ENCODE measurements around the gene MAP3K14.
"Not testable (repeated sequence)": the region's sequence is repeated elsewhere in the genome, so short reads cannot be mapped to it uniquely, and the experiment has no call there.

MAP3K14 gene

DNA sequence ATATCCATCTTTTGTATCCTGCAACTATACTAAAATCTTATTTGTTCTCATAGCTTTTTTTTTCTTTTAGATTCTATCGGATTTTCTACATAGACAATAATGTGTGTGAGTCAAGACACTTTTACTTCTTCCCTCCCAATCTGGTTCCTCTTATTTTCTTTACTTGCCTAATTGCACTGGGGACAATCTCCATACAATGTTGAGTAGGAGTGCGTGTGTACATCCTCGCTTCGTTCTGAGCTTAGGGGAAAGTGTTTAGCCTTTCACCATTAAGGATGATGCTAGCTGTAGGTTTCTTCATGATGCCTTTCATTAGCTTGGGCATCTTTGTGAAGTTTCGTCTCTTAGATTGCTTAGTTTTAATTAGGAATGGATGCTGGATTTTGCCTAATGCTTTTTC is 57.8 kb downstream of the MAP3K14 start:
- DNase-seq (ENCODE audit: low spot score): no peak

DNA sequence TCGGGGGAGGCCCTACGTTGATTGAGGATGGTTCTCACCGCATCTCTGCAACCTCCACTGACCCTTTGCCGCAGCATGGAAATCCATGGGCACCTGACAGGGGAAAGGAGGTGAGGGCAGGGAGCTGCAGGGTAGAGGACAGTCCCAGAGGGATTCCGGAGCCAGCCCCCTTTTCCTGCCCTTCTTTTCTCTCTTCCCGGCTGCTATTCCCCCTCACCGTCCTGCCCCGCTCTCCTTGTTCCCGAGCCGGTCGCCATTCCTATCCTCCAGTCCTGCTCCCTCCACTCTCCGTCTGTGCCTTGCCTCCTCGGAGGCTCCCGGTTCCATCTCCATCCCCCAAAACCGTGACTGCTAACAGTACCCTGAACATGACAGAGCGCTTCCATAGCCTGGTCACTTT is 59.7 kb downstream of the MAP3K14 start:
- no peak for DNase-seq (ENCODE audit: low spot score)

DNA sequence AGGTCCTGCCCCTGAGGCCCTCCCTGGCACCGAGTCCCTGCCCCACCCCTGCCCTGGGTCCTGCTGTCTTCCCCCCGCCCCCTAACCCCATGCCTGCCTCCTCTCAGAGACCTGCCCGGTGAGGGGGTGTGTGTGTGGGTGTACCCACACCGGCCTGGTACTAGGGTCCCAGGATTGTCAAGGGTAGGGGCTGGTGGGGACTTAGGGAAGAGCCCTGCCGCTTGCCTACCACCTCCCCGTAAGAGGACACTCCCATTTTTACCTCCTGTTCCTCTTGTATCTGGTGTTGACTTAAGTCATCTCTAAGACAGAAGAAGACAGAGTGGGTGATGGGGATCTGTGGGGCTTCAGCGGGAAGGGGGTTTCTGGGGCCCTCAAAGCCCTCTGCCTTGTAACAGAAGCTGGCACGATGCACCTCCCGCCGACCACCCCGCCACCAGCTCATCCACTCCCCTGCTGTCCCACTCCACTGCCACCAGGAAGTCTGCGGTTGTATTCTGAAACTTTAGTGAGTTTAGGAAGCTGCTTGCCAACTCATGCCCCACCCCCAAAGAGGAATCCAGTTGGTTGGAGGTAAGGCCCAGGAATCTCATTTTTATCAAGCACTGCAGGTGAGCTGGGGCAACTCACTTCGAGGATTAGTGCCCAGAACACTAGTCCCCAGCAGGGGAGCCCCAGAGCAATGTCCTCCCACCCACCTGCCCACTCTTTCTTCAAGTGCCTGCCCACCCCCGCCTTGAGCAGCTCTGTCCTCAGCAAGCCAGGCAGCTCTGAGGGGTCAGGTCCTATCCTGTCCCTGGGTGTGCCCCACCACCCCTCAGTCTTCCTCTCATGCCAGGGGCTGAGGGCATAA is 60.5 kb downstream of the MAP3K14 start:
- DNase-seq (ENCODE audit: low spot score): no peak

- DNase-seq (ENCODE audit: low spot score): no peak
These were observed 61.5 kb downstream of the MAP3K14 start for GRCh38 chr17:45255358-45255757.

DNA sequence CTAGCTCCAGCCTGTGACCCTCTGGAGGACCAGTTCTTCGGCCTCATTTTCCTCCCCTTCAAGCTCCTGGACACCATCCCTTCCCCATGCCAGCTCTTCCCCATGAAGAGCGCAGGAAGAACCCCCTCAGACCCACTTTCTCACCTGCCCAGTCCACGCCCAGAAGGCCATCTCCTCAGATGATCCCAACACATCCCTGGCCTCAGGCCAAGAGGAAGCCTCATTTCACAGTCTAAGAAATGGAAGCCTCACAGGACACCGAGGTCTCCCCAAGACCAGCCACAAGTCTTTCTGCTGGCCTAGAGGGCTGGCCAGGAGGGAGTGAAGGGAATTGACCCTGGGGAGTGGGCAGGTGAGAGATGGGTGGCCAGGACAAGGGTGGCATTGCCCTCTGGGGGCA is 62.9 kb downstream of the MAP3K14 start:
- no peak for DNase-seq (ENCODE audit: low spot score)

GRCh38 chr17:45253237-45253636 is 63.6 kb downstream of the MAP3K14 start:
- DNase-seq (ENCODE audit: low spot score): not testable (repeated sequence)

GRCh38 chr17:45251931-45252330 is 64.9 kb downstream of the MAP3K14 start:
- no peak for DNase-seq (ENCODE audit: low spot score)

DNA sequence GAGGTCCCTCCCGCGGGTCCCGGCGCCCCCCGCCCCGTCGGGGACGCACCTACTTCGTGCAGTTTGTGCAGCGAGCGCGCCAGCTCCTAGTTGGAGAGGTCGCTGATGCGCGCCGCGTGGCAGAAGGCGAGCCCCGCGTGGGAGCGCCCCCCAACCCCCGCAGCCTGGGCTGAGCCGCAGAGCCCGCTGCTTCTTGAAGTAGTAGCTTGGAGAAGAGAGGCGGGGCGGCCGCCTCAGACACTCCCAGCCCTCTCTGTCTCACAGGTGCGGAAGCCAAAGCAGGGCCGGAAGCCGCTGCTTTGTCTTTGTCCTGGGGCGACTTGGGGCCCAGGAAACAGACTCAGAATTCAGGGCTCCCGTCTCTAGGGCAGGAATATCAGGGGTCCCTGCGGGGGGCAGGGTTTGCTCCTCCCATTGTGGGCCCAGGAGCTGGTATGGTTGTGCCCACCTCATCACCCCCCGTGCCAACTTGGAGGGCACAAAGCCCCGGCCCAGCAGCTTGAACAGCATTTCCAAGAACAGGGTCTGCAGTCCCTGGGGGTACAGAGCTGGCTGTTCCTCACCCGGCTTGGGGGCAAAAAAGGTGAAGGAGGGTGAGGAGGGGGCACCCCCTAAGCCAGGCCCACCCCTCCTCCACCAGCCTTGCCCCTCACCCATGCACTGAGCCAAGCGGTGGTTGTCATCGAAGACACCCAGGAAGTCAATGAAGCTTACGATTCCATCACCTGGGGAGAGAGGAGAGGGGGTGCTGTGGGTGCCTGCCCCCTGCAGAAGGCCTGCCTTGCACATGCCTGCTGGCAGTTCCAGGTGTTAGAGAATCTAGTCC is 68.5 kb downstream of the MAP3K14 start:
- peak; percentile 90 for DNase-seq (ENCODE audit: low spot score)

DNA sequence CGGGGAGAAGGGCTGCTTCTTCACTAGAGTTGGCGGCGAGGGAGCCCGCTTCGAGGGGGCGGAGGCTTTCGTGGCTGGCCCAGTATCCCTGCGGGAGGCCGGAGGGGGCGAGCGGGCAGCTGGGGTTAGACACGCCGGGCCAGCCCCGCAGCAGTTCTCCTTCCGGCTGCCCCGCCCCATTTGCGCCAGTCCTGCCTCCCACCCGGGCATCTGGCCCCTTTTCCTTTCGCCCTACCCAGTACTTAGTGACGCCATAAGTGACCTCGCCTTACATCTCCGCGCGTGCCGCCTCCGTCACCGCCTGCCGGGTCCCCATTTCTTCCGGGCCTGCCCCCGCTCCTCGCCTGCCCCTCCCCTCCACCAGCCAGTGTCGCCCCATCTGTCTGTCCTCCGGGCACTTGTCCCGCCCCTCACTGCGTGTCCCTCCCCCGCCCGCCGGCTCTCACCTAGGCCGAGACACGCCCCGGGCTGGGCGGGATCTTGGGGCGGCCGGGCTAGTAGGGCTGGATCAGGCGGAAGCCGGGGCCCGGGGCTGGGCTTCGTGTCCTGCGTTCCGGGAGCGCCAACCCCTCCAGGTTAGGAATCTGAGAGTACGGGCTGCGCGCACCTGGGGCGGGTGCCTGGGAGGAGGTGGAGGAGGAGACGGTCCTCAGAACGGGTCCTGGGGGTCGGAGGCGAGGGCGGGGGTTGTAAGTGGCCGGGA is 69.2 kb downstream of the MAP3K14 start:
- peak; percentile 96 for DNase-seq (ENCODE audit: low spot score)

- no peak for DNase-seq (ENCODE audit: low spot score)
These were observed 69.9 kb downstream of the MAP3K14 start for GRCh38 chr17:45246861-45247428.

- DNase-seq (ENCODE audit: low spot score): no peak
These were observed 70.5 kb downstream of the MAP3K14 start for GRCh38 chr17:45246338-45246737.

DNA sequence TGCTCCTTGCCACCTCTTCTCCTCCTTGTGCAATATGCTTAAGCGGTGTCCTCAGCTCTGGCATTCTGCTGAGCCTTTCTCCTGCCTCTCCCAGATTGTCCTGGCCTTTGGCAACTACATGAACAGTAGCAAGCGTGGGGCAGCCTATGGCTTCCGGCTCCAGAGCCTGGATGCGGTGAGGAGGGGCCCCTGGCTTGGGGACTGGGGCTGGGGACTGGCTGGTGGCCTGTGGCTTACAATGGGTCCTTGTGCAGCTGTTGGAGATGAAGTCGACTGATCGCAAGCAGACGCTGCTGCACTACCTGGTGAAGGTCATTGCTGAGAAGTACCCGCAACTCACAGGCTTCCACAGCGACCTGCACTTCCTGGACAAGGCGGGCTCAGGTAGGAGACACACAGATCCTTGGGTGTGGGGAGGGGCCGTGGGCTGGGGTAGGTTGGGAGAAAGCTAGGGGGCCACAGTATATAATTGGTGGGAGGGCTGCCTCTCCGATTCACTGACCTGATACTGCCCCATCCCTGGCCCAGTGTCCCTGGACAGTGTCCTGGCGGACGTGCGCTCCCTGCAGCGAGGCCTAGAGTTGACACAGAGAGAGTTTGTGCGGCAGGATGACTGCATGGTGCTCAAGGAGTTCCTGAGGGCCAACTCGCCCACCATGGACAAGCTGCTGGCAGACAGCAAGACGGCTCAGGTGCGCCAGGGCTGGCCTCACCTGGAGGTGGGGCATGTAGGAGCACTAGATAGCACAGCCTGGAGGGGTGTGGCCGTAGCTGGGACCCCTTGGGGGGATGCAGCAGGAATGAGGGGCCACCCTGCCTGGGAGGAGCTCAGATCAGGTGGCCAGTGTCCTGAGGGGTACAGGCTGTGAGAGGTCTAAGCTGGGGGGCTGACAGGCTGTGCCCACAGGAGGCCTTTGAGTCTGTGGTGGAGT is 71.8 kb downstream of the MAP3K14 start:
- no peak for DNase-seq (ENCODE audit: low spot score)

- no peak for DNase-seq (ENCODE audit: low spot score)
These were observed 73.1 kb downstream of the MAP3K14 start for GRCh38 chr17:45243750-45244149.

DNA sequence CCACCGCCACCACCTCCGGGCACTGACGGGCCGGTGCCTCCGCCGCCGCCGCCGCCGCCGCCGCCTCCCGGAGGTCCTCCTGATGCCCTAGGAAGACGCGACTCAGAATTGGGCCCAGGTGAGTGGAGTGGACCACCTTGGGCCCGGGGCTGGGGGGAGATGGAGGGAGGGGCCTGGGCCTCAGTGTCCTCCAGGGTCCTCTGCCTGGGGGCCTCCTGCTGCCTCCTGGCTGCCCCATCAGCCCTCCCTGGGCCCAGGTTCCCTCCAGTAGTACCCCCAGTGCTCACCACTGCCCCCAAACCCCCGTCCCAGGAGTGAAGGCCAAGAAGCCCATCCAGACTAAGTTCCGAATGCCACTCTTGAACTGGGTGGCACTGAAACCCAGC is 74.8 kb downstream of the MAP3K14 start:
- DNase-seq (ENCODE audit: low spot score): no peak

GRCh38 chr17:45241328-45242028 is 75.3 kb downstream of the MAP3K14 start:
- no peak for DNase-seq (ENCODE audit: low spot score)

GRCh38 chr17:45240905-45241327 is 75.9 kb downstream of the MAP3K14 start:
- DNase-seq (ENCODE audit: low spot score): no peak

DNA sequence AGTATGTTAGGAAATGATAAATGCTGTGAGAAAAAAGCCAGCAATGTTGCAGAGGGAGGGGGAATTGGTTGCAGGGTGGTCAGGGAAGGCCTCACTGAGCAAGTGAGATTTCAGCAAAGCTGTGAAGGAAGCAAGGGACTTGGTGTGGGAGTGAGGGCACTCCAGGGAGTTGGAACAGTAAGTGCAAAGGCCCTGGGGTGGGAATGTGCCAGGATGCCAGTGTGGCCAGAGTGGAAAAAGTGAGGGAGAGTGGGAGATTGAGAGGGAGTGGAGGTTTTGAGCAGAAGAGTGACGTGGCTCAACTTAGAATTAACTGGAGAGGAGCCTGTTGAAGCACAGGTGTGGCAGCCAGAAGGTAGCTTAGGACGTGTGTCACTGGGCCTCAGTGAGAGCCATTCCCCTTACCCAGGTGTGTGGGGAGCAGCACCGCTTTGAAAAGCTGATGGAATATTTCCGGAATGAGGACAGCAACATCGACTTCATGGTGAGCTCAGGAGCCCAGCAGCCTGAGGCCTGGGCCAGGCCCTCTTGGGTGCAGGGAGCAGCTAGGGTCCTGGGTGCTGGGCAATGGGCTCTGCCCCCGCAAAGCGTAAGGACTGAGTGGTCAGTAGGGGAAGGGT is 78.6 kb downstream of the MAP3K14 start:
- DNase-seq (ENCODE audit: low spot score): no peak

GRCh38 chr17:45237686-45238085 is 79.1 kb downstream of the MAP3K14 start:
- no peak for DNase-seq (ENCODE audit: low spot score)

DNA sequence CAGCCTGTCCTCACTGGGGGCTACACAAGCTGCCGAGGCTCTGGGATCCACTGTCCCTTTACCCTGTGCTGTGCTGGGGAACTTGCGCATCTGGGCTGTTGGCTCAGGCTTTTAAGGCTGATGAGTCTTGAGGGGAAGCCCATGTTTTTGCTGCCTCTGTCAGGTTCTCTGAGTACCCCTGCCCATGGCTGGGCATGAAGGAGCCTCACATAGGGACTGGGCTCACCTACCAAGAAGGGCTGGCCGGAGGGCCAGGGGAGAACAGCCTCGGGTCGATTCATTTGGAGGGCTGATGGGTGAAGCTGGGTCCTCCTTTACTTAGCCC is 80.6 kb downstream of the MAP3K14 start:
- DNase-seq (ENCODE audit: low spot score): no peak
